ENCODE measurements around the gene ZC3HAV1.
"Not testable (repeated sequence)": the region's sequence is repeated elsewhere in the genome, so short reads cannot be mapped to it uniquely, and the experiment has no call there.

ZC3HAV1 gene

DNA sequence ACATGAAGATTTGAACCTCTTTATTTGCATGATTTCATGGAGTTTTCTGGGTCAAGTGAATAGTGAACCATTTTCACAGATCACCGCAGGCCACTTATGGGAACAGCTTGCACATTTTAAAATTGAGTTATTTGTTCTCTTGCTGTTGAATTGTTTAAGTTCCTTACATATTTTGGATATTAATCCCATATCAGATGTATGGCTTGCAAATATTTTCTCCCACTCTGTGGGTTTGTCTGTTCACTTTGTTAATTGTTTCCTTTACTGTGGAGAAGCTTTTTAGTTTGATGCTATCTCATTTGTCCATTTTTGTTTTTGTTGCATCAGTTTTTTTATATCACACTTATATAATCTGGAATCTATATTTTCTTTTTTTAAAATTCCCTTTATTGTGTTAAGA, 59.6 kb downstream of the ZC3HAV1 start:
- no peak for DNase-seq (ENCODE audit: low spot score)

DNA sequence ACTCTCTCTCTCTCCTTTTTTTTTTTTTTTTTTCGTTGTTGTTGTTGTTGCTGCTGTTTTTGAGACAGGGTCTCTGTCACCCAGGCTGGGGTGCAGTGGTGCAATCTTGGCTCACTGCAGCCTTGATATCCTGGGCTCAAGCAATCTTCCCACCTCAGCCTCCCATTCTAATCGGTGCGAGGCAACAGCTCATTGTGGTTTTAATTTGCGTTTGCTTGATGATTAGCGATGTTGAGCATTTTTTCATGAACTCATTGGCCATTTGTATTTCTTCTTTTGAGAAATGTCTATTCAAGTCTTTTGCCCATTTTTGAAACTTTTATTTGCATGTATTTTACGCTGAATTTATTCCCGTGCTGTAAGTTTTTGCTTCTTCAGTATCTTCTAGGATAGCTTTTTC, 60.4 kb downstream of the ZC3HAV1 start:
- DNase-seq (ENCODE audit: low spot score) = no peak

DNA sequence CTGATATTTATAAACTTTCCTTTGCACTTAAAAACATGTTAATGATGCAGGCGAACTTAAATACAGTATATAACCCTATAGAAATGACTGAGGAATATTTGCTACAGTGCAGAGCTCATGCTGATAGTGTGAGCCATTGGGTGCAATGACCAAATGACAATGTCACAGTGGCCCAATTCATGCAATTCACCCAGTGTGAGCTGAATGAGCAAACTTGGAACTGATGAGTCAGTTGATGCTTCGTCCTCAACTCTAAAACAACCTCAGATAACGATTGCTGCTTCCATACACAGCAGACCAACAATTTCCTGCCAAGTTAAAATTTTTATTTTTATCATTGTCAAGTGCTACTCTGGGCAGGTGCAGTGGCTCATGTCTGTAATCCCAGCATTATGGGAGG, 61.5 kb downstream of the ZC3HAV1 start:
- no peak for DNase-seq (ENCODE audit: low spot score)

DNA sequence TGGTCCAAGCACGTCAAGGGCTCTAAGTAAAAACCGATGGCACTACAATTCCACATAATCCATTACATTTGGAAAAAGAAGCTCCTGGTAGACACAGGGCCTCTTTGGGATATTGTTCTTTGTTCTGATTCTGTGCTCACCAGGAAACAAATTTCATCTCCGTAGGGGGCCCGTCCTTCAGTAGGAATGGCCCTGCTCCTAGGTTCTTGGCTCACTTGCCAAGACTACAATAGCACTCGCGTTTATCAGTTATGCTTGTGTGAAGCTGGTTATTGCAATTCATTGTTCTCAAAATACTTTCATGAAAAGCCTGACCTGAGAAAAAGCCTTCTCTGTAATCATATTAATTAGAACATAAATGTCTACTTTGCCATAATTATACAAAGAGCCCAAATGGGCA, 63.4 kb downstream of the ZC3HAV1 start:
- DNase-seq (ENCODE audit: low spot score) = no peak

DNA sequence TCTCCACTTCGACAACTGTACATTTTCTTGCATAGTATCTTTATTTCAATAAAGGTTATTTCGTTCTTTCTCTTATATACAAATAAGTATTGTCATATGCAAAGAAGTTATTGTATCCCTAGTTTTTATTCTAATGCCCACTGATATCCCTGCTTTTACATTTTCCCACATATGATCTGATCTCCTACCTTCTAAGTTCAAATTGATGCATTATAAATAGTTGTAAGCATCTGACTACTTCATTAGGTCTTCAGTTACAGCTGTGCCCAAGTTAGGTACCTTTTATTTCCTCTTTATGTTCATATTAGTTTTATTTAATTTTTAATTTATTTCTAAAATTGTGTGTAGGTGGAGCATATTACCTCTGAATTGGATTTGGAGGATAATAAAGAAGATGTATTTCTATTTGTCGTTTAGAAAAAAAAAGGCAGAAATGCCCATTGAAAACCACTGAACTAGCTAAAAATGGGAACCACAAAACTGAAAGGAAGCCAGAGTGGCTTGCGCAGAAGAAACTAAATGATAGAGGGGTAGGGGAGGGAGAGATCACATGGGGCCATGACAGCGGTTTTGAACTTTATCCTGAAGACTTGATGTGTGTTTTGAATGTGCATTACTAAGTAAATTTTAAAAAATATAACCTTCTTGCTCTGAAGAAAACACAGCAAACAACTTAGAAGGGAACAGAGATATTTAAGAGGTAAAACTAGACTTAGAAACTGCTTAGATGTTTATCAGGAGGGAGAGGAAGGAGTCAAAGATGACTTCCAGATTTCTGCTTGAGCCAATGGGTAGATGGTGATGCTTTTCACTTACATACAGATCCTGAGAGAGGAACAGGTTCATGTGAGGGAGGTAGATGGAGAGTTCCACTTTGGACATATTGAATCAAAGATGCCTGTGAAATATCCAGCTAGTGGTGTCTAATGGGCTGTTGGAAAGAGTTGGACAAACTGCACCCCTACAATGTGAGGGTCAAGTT, 64.4 kb downstream of the ZC3HAV1 start:
- peak; percentile 14 for DNase-seq (ENCODE audit: low spot score)

DNA sequence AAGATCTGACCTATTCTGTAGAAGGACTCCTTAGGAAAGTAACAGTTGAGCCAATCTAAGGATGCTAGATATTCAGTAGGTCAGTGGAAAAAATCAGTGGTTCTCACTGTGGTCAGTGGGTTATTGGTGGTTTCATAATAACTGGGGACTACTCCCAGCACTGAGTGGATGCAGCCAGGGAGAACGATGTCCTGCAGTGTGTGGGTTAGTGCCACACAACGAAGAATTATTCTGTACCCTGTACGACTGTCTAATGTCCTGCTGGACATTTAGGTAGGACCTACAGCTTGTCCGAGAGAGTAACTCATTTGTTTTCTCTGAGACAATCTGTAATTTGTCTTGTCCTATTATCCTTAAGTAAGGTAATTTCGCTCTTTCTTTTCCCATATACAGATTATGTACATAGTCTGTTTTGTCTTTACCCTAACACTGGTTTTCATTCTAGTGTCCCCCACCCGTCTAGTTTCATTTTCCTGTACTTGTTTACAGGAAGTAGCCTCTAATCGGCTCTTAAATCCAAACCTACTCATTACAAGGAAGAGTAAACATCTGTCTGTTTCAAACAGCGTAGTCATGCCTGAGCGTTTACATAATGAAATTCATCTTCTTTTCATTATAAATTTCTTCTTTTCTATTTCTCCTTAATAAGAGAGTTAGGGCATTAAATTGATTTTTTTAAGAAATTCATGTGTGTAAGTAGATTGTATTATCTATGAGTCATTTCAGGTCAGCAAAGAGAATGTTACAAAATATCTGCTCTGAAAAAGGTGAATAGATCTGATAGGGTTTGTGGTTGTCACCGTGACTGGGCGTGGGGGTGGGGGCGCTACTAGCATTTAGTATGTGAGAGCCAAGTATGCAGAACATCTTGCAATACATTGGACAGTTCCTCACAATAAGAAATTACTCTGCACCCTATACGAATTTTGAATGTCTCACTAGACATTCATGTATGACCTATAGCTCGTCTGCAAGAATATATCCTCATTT, 65.4 kb downstream of the ZC3HAV1 start:
- no peak for DNase-seq (ENCODE audit: low spot score)

DNA sequence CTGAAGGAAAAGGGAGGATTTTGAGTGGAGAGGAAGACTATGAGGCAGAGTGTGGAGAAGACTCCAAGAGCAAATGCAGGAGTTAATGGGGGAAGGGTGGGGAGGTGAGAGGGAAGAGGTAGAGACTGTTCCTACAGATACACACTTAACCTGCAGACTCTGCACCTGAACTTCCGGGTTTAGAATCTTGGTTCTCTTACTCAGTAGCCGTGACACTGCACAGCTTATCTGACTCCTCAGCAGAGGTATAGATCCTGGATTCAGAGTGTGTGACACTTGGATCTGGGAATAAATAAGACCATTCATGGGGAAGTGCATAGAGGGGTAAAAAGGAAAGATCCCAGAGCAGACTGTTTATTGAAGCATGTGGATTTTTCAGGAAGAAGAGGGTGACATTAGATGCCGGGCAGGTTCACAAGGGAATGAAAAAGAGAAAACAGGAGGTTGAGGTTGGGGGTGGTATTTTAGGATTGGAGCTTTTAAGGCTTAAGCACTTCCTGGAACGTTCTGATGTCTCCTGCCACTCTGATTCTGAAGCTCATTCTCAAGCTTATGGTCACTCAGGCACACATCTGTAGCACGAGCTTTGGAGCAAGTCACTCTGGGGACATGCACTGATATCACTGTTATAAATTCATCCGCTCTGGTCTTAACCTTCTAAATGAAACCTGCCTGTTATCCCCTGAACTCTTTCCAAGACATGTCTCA, 68.0 kb downstream of the ZC3HAV1 start:
- no peak for DNase-seq (ENCODE audit: low spot score)

DNA sequence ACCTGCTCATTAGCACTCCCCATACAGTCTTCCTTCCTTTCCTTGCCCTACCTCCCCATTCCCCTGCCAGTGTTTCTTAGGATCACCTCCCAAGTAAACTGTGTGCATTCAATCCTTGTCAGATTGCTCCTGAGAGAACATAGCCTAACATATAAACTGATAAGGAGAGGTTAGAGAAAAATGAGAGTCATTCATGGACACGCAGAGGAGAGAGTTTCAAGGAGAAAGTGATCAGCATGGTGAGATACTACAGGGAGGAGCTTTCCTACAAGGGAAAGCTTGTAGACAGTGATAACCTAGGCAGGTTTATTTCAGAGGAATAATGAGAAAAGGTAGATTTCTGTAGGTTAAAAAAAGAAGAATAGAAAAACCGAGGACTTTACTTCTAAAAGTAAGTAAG, 70.8 kb downstream of the ZC3HAV1 start:
- DNase-seq (ENCODE audit: low spot score) = no peak

DNA sequence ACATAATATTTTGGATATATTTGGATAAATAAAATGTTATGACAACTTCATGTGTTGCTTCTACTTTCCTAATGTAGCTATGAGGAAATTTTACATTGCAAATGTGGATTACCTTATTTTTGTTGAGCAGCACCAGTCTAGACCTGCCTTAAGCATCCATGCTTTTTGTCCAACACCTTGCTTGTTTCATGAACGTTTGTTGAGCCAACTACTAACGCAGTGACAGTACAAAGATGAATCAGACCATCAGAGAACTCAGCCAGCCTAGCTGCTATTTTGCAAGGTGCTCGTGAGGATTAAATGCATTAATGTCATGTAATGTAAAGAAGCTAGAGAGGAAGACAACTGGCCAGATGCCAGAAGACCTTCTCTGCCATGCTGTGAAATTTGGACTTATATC, 72.6 kb downstream of the ZC3HAV1 start:
- DNase-seq (ENCODE audit: low spot score) = no peak

DNA sequence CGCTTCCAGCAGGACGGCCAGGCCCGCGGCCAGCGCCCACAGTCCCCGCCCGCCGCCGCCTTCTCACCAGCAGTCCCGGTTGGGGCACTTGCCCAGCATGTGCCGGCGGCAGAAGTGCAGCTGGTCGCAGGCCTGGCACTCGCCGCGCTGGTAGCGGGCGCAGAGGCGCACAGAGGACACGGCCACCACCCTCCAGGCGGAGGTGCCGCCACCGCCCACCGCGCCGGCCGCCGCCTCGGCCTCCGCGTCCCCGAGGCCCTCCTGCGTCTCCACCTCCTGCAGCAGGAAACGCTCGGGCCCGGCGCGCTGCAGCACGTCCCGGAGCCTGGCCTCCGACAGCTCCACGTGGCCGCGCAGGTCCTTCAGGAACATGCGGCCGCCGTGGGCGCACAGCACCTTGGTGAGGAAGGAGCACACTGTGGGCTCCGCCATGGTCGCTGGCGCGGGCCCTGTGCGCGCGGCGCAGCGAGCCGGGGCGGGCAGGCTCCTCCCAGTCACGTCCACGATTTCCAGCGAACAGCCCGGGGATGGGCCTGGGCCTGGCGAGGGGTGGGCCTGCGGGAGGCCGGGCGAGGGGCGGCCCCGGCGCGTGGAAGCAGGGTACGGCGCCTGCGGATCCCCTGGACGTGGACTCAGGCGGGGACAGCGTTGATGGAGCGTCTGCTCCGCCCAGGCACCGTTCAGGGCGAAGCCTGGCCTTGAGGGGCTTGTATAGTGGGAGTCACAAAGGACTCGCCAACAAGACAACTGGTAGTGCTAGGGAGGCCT, 73.8 kb downstream of the ZC3HAV1 start, which contains the start of gene ZC3HAV1L:
ZC3HAV1L (minus strand) TSS at position 457 of the 768 bp plus-strand sequence; CDS start at position 432, 25 bp downstream.
- DNase-seq (ENCODE audit: low spot score) = no peak

DNA sequence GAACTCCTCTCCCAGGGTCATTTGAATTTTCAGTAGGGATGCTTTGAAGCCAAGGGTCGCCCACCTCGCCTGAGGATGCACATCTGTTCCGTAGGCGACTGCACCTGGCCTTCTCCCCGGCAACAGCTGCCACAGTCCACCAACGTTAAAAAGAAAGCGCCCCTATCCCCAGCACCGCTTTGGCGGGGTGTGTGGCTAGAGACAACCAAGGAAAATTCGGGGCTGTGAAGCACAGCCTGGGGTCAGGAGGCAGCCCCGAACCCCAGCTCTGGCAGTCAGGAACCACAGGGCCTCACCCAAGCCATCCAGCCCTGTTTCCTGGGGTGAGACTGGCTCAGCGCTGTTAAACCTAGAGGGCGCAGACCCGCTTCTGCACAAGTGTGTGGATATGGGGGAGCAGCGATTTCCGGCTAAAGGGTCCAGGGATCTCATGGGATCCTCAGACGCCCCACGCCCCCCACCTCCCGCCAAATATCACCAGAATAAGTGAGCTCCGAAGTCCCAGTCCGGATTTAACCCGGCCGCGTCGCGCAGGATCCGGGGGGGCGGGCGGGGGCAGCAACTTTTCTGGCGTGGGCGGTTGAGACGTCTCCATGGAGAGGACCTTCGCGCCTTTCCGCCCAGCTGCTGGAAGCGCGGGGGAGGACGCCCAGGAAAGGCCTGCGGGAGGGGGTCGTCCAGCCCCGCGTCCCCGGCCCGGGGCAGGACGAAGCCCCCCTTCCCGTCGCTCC, 74.5 kb downstream of the ZC3HAV1 start:
- DNase-seq (ENCODE audit: low spot score) = no peak

DNA sequence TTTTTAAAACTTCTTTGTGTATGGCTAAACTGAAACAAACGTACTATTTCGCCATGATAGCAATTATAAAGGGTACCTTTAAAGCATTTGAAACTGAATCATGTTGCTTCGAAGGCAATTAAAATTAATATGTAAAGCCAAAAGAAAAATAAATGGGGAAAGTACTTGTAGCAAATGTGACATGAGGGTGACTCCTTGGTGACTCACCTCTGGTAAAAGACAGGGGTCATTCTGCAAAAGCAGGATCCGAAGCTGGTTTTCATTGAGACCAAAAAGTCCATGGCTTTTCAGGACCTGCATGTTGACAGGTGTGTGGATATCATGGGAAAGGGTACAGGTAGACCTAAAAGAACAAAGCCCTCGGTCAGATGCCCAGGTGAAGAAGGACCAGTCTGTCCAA, 75.2 kb downstream of the ZC3HAV1 start:
- no peak for DNase-seq (ENCODE audit: low spot score)

DNA sequence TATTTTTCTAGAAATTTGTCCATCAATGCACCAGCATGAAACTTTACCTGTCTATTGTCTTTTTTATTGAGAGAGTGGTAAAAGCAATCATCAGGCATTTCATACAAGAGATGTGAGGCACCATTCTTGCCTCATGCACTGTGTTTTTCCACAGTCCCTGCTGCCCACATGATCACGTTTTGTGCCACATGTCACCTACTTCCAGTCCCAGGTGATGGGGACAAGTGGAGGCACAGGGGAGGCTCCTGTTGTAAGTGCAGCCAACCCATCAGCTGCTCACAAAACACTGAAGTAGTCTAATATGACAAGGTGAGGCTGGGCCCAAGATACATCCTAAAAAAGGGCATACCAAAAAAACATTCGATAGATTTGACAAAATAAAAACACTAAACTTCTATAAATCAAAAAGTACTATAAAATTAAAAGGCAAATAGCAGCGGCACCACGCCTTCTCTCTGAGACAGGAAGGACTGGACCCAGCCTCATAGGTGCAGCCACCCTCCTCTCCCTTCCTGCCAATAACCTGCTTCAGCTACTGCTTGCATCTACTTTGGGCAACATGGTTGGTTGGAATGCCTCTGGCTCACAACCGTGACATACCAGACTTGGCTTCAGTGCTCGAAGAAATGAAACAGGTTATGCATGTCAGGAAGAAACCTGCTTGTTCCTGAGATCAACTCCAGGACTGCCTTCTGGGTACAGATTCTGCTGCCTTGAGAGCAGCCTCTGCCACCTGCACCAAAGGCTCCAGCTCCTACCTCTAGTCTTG, 76.0 kb downstream of the ZC3HAV1 start:
- no peak for DNase-seq (ENCODE audit: low spot score)

DNA sequence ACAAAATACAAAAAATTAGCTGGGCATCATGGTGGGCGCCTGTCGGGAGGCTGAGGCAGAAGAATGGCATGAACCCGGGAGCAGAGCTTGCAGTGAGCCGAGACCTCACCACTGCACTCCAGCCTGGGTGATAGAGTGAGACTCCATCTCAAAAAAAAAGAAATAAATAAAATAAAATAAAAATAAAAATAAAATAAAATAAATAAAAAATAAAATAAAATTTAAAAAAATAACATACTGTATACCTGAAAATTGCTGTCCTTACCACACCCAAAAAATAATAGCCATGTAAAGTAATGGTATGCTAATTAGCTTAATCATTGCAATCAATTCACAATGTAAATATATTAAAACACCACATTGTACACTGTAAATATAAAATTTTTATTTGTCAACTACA, 77.0 kb downstream of the ZC3HAV1 start:
- no peak for DNase-seq (ENCODE audit: low spot score)

DNA sequence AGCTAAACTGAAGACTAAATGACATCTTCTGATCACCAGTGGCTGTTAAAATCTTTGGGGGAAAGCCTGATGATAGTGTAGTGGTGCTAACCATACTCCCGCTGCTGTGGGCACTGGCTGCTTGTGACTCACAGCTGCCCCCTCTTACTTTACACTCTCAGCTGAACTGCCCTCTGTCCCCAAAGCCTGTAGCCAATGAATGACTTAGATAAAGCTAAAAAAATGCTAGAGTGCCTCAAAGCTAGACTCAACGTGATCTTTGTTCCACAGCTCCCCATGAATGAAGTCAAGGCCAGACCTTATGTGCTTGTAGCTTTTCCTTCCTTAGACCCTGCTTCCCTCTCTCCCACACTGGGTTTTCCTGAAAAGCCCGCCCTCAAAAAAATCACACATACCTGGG, 80.2 kb downstream of the ZC3HAV1 start:
- DNase-seq (ENCODE audit: low spot score) = no peak

DNA sequence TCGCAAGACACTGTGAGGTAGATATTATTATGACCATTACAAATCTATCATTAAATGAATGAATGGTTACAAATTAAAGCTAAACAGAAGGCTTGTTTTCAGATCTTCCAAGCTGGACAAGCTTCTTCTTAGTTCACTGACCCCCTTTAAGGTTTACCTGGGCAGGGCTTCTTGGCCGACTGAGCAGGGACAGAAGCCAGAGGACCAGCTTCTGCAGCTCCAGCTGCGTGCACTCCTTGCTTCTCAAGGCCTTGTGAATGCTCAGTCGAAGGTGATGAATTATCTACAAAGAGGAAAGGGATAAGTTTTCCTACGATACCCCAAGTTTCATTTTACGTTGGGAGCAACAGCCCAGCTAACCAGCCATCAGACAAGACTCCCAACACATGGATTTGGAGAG, 83.0 kb downstream of the ZC3HAV1 start:
- no peak for DNase-seq (ENCODE audit: low spot score)

DNA sequence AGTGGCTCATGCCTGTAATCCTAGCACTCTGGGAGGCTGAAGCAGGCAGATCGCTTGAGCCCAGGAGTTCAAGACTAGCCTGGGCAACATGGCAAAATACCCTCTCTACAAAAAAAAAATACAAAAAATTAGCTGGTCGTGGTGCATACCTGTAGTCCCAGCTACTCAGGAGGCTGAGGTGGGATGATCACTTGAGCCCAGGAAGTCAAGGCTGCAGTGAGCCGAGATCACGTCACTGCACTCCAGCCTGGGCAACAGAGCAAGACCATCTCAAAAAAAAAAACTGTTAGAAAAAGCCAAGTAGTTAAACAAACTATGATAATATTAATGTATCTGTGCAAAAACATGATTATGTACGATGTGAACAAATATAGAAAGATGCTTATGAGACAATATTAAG, 83.7 kb downstream of the ZC3HAV1 start:
- DNase-seq (ENCODE audit: low spot score) = not testable (repeated sequence)

DNA sequence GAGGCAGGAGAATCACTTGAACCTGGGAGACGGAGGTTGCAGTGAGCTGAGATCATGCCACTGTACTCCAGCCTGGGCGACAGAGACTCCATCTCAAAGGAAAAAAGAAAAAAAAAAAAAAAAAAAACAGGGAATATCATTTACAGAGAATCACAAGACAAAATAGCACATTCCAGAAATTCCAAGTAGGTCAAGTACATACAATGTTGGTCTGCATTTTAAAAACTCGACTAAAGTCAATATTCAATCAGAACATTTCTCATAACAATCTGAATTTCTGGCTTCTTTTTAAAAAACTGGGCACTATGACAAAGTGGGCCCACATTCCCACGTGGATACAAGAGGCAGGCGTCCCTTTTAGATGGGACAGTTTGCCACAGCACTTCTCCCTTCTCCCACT, 86.4 kb downstream of the ZC3HAV1 start:
- no peak for DNase-seq (ENCODE audit: low spot score)

DNA sequence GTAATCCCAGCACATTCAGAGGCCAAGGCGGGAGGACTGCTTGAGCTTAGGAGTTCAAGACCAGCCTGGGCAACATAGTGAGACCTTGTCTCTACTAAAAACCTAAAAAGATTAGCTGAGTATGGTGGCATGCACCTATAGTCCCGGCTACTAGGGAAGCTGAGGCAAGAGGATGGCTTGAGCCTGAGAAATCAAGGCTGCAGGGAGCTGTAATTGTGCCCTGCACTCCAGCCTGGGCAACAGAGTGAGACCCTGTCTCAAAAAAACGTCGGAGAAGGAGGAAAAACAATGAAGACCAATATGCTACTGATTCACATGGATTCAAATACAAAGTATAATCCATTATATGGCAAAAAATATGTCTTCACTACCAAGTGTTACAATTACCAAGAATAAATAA, 87.2 kb downstream of the ZC3HAV1 start:
- DNase-seq (ENCODE audit: low spot score) = no peak

DNA sequence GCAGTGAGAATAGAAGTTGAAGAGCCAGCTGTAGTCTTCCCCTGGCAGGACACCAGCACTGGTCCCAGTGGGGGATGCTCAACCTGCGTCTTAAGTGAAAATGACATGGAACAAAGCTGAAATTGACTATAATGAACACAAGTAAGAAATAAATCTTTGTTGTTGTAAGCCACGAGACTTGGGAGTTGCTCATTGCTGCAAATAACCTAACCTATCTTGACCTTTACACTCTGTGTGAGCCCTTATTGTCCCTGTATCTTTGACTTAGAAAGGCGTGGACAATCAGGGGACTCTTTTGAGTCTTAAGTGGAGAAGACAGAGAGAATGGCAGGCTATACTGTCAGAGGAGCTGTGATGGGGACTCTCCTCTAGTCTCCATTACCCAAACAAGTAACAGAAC, 90.6 kb downstream of the ZC3HAV1 start:
- no peak for DNase-seq (ENCODE audit: low spot score)
